T-helper 1 cell (primary cell): ENCODE data around the gene TYW1.
"Not testable (repeated sequence)": the region's sequence is repeated elsewhere in the genome, so short reads cannot be mapped to it uniquely, and the experiment has no call there.

Source experiments
- DNase-seq, 5 donors: peaks; one replicate each; pipeline ENCODE4 v3.0.0-alpha.2; 2012 to 2020

The TYW1 gene

DNA sequence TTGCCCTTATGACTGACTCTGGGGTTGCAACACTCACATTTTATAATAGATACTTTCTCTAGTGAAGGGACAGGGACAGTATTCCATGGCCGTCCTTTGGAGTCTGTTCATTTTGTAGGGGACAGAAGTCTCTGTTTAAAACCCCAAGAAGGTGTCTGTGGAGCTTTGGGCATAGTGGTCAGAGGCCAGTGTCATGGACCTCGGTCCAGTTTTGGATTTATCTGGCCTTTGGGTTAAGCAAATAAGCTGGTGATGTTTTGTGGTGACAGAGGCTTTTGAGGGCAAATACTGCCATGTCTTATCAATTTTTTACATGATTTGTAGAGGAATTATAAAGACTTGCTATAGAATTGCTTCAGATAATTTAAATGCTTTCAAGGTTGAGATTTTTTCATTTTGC is 50.2 kb downstream of the TYW1 start:
- not testable (repeated sequence) for DNase-seq

DNA sequence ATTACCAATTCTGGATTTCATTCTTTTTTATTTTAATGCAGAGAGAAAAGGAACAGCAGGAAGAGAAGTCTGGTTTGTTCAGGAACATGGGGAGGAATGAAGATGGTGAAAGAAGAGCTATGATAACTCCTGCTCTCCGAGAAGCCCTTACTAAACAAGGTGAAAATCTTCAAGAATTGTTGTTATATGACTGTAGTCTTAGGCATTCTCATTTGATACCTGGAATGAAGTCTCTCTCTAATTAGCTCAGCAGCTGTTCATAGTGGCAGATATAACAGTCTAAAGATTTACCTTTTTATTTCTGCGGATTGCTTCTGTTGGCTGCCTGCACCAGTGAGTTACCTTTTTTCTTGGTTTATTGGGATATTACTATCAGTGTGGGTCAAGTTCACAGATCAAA is 53.3 kb downstream of the TYW1 start:
- not testable (repeated sequence) for DNase-seq

DNA sequence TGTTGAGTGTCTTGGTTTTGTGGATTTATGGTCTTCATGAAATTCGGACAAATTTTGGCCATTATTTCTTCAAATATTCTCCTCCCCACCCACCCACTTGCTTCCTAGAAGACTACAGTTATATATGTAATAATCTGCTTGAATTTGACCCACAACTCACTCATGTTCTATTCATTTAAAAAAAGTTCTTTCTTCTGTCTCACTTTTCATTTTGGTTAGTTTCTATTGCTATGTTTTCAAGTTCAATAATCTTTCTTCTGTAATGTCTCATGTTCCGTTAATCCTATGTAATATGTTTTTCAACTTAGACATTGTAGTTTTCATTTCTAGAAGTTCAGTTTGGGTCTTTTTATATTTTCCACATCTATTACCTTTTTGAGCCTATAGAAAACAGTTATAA is 55.5 kb downstream of the TYW1 start:
- not testable (repeated sequence) for DNase-seq

DNA sequence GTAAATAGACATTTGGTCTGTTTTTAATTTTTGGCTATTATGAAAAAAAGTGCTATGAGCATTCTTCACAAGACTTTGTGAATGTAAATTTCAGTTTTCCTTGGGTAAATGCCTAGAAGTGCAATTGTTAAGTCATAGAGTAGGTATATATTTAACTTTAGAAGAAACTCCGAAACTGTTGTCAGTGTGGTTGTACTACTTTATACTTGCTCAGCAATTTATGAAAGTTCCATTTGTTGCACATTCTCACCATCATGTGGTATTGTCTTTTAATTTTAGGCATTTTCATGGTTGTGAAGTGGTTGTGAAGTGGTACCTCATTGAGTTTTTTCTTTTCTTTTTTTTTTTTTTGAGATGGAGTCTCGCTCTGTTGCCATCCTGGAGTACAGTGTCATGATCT is 60.0 kb downstream of the TYW1 start:
- no peak for DNase-seq

DNA sequence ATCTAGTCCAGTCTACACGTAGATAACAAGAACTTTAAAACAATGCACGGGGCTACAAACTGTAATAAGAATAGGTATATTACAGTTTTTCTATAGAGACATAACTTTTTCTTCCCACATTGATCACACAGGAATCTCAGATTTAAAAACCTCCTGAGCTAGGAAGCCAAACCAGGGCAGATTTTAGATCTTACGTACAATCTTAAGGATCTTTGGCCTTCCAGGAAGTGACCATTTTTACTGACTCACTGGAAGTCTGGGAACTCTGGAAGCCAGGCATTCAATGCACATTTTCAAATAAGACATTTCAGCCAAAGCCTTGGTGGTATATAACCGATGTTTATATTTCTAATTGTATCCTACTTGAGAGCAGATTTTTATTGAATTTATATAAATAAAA is 64.7 kb downstream of the TYW1 start:
- DNase-seq: not testable (repeated sequence)

DNA sequence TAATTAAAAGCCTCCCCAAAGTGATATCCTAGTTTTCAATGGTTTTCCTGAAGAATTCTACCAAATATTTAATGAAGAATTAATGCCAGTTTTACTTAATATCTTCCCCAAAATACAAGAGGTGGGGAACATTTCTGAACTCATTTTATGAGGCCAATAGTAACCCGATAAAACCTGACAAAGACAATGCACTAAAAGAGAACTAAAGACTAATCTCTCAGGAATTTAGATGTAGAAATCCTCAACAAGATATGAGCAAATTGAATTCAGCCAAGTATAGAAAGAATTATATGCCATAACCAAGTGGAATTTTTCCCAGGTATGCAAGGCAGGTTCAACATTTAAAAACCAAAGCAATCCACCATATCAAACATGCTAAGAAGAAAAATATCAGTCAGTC is 66.2 kb downstream of the TYW1 start:
- not testable (repeated sequence) for DNase-seq

DNA sequence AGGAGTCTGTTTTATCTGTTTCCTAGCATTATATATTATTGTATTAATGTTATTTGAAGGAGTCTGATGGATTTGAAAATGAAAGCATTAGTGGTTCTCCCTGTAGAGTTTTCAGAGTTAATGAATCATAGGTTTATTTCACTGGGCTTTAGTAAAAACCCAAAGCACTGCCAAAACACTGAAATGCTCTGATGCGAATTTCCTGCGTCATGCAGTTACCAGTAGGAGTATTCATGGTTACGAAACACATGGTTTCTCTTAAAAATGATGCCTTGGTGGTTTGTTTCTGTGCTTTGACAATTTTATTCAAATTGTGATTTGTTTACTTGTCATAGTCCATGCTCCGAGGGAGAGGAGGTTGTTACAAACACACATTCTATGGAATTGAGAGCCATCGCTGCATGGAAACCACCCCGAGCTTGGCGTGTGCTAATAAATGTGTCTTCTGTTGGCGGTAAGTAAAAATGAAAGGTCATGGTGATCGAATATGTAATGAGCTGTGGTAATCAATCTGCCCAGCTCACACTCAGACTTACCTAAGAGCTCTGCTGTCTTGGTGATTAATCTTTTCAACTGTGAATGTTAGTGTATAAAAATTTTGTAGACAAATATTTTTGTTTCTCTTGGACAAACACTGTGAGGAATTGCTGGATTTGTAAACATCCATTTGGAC is 70.5 kb downstream of the TYW1 start:
- DNase-seq: not testable (repeated sequence)

DNA sequence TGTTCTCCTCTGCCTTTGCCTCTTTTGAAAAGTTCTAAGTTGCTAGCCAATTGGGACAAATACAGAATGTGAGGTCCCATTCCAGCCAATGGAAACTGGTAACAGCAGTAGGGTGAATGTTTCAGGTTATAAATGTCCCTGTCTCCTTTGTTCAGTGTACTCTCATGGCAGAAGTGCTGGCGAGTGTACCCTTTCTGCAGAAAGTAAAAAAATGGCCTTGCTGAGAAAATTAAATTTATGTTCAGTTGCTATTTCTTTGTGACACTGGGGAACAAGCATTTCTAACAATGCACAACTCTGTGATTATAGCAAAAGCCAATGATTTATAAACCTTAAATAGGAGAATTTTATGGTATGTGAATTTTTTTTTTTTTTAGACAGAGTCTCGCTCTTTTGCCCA is 79.5 kb downstream of the TYW1 start:
- DNase-seq: not testable (repeated sequence)

DNA sequence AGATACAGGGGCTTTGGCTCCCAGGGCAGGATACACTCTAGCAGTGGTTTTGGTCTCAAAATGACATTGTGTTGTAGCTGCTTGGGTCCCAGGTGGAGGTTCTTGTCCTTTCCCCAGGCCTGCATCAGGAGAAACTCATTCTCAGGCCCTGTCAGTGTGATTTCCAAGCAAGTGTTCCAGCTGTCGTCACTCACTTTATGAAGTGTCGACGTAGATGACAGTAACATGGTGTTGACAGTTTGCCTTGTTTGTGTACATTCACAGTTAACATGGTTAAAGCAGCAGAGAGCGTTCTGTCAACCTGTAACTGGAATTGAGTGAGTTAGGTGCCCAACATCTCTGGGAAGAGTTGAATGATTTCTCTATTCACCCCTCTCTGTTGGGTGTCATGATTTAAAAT is 86.2 kb downstream of the TYW1 start:
- not testable (repeated sequence) for DNase-seq

DNA sequence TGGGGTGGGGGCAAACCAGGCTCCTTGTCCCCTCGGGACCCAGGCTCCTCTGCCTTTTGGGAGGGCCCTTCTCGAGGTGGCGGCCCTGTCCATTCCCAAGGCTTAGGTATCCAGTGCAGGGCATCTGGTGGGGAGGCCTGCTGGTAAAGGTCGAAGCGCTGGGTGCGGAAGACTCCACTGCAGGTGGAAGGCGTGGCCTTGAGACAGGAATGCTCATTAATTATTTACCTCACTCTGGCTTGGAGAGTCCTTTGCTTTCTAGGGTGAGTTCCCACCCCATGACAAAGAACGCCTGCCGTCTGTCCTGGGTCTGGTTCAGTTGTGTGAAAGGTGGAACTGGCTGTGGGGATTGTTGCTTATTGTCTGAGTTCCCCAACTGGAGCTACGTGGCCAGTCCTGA is 92.6 kb downstream of the TYW1 start:
- DNase-seq: not testable (repeated sequence)

DNA sequence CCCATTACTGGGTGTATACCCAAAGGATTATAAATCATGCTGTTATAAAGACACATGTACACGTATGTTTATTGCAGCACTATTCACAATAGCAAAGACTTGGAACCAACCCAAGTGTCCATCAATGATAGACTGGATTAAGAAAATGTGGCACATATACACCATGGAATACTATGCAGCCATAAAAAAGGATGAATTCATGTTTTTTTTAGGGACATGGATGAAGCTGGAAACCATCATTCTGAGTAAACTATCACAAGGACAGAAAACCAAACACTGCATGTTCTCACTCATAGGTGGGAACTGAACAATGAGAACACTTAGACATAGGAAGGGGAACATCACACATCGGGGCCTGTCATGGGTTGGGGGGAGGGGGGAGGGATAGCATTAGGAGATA is 94.4 kb downstream of the TYW1 start:
- not testable (repeated sequence) for DNase-seq

DNA sequence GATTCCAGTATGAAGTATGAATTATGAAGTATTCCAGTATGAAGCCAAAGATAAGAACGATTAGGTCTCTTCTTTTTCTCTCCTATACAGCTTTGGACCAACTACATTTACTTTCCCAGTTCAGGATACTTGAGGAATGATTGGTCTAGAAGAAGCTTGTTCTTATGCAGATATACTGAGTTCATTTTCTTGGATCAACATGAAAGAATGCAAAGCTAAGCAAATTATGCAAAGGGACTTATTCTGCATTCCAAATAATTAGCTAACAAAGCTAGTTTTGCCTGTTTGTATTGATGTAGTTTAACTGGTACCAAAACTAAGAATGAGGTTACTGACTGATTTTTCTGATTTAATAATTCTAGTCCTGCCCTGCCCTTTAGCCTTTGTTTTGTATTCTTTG is 101.4 kb downstream of the TYW1 start:
- DNase-seq: not testable (repeated sequence)

DNA sequence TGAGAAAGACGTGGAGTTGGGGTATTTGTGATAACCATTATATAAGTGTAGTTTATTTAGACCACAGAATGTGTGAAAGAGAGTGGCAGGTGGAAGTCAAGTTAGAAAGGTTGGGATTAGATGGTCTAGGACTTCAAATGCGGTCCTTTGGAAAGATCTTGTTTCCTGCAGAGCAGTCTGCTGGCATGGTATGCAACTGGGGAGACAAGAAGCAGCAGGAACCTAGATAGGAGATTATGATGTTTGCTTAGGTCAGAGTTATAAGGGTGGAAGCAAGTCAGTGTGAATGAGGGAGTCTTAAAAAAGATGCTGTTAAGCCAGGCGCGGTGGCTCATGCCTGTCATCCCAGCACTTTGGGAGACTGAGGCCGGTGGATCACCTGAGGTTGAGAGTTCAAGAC is 102.8 kb downstream of the TYW1 start:
- not testable (repeated sequence) for DNase-seq

DNA sequence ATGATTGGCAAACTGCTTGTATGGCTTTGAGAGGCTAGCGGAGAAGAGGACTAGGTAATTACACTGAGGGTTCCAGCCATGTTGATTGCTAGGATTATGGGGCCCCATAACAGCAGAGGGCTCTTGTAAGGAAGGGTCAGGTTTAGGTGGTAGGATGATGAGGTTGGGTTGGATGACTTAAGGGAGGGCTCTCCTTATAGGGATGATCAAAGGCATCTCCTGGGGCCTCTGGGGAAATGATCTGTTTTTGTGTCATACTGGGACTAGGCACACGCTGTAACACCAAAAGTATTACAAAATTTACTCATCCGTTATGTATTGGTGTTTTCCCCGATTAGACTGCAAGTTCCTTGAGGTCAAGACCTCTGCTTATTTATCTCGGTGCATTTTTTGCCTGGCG is 103.4 kb downstream of the TYW1 start:
- DNase-seq: not testable (repeated sequence)

DNA sequence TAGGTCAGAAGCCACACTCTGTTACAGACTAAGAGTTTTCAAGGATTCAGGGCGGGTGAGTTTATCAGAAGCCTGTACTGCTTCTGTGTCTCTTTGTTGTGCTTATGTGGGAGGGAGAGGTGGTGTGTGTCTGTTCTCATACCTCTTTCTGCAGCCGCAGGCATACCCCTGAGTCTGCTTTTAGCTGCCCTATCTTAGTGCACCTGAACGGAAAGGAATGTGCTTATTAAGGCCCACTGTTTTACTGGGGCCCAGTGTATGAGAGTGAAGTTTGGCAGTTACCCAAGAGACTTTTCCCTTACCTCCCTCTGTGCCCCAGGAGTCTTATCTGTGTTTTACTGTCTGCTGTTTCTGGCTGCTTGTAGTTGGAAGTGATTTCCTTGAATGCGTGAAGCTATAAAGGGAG is 104.3 kb downstream of the TYW1 start:
- no peak for DNase-seq

DNA sequence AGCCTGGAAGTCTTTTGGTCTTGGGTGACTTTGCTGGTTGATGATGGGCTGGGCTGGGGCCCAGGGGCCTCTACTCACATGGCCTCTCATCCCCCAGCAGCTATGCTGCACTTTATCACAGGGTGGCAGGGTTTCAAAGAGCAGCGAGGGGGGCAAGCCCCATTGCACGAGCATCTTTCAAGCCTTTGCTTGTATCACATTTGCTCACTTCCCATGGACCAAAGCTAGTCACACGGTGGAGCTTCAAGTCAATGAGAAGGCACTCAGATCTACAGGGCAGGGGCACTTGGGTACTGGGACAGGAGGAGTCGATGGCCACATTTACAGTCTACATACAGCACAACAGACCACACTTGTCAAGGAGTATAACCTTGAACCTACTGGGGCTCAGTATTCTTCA is 108.3 kb downstream of the TYW1 start:
- not testable (repeated sequence) for DNase-seq

DNA sequence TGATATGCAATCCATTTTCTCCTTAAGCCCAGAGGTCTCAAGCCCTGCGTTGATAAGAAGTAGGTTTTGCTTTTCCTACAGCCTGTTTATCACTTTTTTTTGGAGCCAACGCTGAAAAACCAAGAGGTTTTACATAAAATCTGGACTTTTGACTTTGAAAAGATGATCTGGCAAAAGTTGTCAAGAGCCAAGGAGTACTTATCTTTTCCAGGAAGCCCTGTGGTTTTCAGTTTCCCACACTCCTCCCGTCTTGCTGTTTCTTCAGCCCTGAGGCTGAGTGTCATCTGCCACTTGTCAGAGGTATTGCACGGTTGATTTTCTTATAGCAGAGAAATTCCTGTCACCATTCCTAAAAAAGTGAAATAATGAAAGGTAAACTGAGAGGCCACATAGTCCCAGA is 108.7 kb downstream of the TYW1 start:
- DNase-seq: peak in 1 of 5 donors; percentile 11

DNA sequence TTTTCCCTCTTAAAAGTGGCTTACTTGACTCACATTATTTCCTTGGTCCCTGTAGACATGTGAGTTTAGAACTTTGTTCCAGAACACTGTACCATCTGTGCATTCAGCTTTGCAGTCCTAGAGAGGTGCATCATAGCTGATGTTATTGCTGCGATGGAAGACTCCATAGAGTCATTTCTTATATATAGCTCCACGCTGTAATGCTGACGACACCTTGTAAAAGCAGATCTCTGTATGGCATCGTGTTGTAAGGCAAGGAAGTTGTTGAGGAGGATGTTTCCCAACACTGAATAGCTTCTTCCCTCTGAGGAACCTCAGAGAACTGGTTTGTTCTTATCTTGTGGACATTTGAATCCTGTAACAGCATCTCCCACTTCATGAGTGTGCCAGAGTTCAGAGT is 109.6 kb downstream of the TYW1 start:
- DNase-seq: not testable (repeated sequence)

DNA sequence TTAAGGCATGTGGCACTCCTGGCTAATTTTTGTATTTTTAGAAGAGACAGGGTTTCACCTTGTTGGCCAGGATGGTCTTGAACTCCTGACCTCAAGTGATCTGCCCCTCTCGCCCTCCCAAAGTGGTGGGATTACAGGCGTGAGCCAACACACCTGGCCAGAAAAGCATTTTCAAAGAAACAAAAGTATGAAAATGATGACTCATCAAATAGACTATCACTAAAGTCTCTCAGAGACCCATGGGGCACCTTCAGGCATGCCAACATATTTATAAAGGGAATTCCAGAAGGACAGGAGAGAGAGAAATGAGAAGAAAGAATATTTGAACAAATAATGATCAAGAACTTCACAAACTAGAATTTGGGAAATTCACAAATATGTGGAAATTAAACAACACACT is 114.7 kb downstream of the TYW1 start:
- DNase-seq: not testable (repeated sequence)

DNA sequence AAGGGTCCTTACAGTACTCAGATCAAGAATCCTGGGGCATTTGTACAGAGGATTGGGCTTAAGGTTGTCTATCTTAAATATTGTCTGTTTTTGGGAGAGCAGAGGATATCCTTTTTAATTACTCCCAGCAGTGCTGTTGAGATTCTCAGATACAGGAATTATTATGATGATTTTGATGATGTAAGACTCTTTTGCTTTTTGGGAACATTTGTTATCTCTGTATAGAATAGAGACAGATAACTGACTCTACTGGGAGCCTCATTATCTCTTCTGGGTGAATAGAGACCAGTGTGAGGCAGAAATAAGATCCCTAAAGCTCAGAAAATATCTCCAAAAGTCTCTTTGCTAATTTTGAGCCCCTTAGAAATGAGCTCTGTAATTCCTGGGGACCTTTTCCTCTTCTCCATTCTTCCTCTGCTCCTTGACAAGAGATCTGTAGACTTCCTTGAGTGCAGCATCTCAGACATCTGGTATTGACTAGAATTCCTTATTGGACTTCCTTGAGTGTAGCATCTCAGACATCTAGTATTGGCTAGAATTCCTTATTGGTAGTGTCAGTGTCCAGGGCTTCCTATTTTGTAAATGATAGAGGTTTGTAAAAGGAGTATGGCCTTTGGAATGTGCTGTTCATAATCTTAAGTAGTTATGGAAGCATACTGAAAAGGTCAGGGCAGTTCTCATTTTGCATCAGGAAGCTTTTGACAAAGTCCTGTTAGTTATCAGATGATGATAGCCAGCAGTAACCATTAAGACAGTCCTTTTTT is 118.0 kb downstream of the TYW1 start:
- not testable (repeated sequence) for DNase-seq

DNA sequence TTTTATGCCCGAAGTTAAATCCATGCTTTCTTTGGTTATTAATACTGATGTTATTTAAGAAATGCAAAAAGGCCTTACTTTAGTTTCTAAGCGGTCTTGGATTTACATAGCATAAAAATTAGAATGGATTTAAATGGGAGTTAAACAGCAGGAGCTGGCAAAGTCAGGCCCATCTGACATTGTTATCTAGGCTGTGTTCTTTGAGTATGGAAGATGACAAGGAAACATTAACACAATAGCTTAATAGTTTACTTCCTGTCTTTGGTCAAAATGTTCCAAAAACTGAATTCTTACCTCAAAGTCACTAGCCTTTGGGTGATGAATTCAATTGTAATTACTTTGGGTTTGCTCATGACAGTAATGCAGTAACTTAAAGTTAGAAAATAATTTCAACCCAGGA is 123.9 kb downstream of the TYW1 start:
- not testable (repeated sequence) for DNase-seq

DNA sequence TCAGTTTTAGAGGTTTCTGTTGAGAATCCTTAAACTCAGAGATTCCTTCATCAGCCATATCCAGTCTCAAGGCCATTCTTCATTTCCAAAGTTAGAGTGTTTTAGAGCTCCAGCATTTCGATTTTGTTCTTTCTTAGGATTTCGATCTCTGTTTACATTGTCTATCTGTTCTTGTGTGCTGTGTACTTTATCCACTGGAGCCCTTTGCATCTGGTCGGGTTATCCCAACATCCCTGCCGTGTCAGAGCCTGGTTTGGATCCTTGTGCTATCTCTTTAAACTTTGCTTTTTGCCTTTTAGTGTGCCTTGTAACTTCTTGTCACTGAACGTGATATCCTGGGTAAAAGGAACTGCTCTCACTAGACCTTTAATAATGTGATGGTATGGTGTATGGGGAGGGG is 131.6 kb downstream of the TYW1 start:
- DNase-seq: not testable (repeated sequence)

DNA sequence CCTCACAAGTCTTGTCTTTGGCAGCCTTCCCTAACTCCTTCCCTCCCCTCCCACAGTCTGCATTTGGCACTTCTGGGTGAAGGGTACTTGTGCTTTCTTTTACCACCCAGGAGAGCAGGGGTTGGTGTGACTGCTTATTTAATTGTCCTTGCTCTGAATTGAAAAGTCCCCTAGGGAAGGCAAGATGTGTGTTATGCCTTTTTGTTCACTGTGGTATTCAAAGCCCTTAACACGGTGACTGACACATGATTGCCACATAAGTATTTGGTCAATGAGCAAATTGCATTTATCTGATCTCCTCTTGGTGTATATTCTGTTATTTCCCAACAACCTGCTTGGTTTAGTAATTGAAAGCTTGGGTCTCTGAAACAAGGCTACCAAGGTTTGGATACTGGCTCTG is 134.1 kb downstream of the TYW1 start:
- not testable (repeated sequence) for DNase-seq

DNA sequence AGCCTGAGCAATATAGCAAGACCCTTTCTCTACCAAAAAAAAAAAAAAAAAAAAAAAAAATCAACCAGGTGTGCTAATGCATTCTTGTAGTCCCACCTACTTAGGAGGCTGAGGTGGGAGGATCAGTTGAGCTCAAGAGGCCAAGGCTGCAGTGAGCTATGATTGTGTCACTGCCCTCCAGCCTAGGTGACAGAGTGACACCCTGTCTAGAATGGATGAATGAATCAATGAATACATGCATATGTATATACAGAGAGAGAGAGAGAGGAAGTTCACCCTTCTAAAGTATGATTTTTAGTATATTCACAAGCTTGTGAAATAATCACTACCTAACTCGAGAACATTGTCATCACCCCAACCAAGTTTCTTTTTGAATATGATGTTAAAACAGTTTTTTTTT is 138.3 kb downstream of the TYW1 start:
- DNase-seq: peak in 1 of 5 donors; percentile 31
